PC-3 (cell line): ENCODE results near the gene PLCB4. TPM values are rescaled to one million over a fixed set of nuclear protein-coding genes. Genes with fewer than 3 reads are reported as not detected.

Experiments
- ATAC-seq: fragments of 200-7000 bp; cut with Tn5 transposase; 2 replicates; pipeline ENCODE4 v1.9.1; 2020; ENCODE audit warnings: mild to moderate bottlenecking, moderate library complexity
- BruUV-seq: library from RNA; stranded (reverse); fragments of 400-500 nt; replicated peaks from 2 replicates; lab custom pipeline; 2021; lab: Mats Ljungman, UMichigan
- CTCF ChIA-PET: fragments of 300-600 bp; sonication (Branson Sonifier 250); formaldehyde crosslinking; loops from one replicate; lab custom pipeline; 2022; ENCODE audit warnings: antibody characterized with exemption; lab: Charles Lee
- POLR2A ChIA-PET: fragments of 300-600 bp; sonication (Branson Sonifier 250); formaldehyde crosslinking; loops from one replicate; lab custom pipeline; 2022; ENCODE audit warnings: antibody characterized with exemption; ENCODE audit not compliant: unreplicated experiment; lab: Charles Lee
- DNase-seq: peaks from one replicate; pipeline ENCODE4 v3.0.0-alpha.2; 2015
- H2AFZ ChIP-seq: fragments of 300-600 bp; sonication (generic); 2 replicates; pipeline ENCODE4 v1.6.0; 2016; ENCODE audit warnings: antibody characterized with exemption, low read length
- H3F3A ChIP-seq: fragments of 300-600 bp; sonication (generic); one replicate; pipeline ENCODE4 v1.6.0; 2017; ENCODE audit warnings: antibody characterized with exemption, low read length, control low read depth, mild to moderate bottlenecking; ENCODE audit not compliant: unreplicated experiment
- H3K27ac ChIP-seq: fragments of 300-600 bp; sonication (generic); 2 replicates; pipeline ENCODE4 v1.5.1; 2016; ENCODE audit warnings: mild to moderate bottlenecking, low read length
- H3K27me3 ChIP-seq: fragments of 300-600 bp; sonication (generic); 2 replicates; pipeline ENCODE4 v1.6.1; 2016; ENCODE audit warnings: low read length, mixed read lengths
- H3K36me3 ChIP-seq: fragments of 300-600 bp; sonication (generic); 2 replicates; pipeline ENCODE4 v1.6.1; 2016; ENCODE audit warnings: low read depth, mixed run types, low read length, mixed read lengths
- H3K4me1 ChIP-seq: fragments of 300-600 bp; sonication (generic); 2 replicates; pipeline ENCODE4 v1.5.1; 2016; ENCODE audit warnings: low read length; ENCODE audit not compliant: insufficient read depth
- H3K4me2 ChIP-seq: fragments of 300-600 bp; sonication (generic); 2 replicates; pipeline ENCODE4 v1.6.0; 2016; ENCODE audit warnings: low read length
- H3K4me3 ChIP-seq: fragments of 300-600 bp; sonication (generic); 2 replicates; pipeline ENCODE4 v1.5.1; 2016; ENCODE audit warnings: mild to moderate bottlenecking, low read length, mixed read lengths
- H3K79me2 ChIP-seq: fragments of 300-600 bp; sonication (generic); 2 replicates; pipeline ENCODE4 v1.6.1; 2017; ENCODE audit warnings: low read length, mixed read lengths
- H3K9ac ChIP-seq: fragments of 300-600 bp; sonication (generic); 2 replicates; pipeline ENCODE4 v1.6.0; 2016; ENCODE audit warnings: mild to moderate bottlenecking, low read length
- H3K9me2 ChIP-seq: fragments of 300-600 bp; sonication (generic); replicated peaks from 2 replicates; pipeline ENCODE4 v1.6.1; 2016; ENCODE audit warnings: mixed run types, low read length, mixed read lengths
- H3K9me3 ChIP-seq: fragments of 300-600 bp; sonication (generic); 2 replicates; pipeline ENCODE4 v1.6.1; 2016; ENCODE audit warnings: low read length, mixed read lengths
- H4K20me1 ChIP-seq: fragments of 300-600 bp; sonication (generic); 2 replicates; pipeline ENCODE4 v1.6.1; 2016; ENCODE audit warnings: low read length, mixed read lengths
- EZH2 ChIP-seq: fragments of 300-600 bp; sonication (generic); IDR thresholded peaks from one replicate; pipeline ENCODE4 v1.6.1; 2017; ENCODE audit warnings: antibody characterized with exemption, mild to moderate bottlenecking, low read length; ENCODE audit not compliant: unreplicated experiment
- EZH2phosphoT487 ChIP-seq: fragments of 300-600 bp; sonication (generic); IDR thresholded peaks from 2 replicates; pipeline ENCODE4 v1.6.1; 2018; ENCODE audit warnings: mild to moderate bottlenecking, antibody characterized with exemption, low read length, borderline replicate concordance
- intact Hi-C: fragments of 100-400 bp; cut with micrococcal nuclease; formaldehyde crosslinking; loops from 2 replicates; pipeline ENCODE4 v1.9.0; 2023
- total RNA-seq: library from RNA; depleted of rRNA; stranded (reverse); fragments of >200 nt; gene quantifications from 2 replicates; pipeline ENCODE4 v1.2.3, GENCODE V29; 2014
- TF ChIP-seq, protein P1 (sequence below): fragments of 300-600 bp; sonication (generic); conservative IDR thresholded peaks from 2 replicates; pipeline ENCODE4 v1.5.1; 2017; ENCODE audit warnings: antibody characterized with exemption, low read depth, mild to moderate bottlenecking, low read length

Gene PLCB4
- total RNA-seq, 1 experiment from 2014 or later: 25.4 TPM

DNA sequence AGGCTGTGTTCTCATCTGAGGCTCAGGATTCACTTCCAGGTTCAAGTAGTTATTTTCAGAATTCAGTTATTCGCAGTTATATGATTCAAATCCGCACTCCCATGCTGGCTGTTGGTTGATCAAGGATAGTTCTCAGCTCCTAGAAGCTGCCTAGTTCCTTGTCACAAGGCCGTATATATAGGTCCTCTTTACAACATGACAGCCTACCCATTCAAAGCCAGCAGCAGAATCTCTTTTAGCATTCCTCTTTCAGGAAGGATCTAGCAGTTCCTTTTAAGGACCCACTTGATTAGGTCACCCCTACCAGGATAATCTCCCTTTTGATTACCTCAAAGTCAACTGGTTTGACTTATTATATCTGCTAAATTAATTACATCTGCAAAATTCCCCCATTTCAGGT, 421.7 kb downstream of the PLCB4 start:
- ATAC-seq: no peak
- CTCF ChIA-PET: no interaction called here

DNA sequence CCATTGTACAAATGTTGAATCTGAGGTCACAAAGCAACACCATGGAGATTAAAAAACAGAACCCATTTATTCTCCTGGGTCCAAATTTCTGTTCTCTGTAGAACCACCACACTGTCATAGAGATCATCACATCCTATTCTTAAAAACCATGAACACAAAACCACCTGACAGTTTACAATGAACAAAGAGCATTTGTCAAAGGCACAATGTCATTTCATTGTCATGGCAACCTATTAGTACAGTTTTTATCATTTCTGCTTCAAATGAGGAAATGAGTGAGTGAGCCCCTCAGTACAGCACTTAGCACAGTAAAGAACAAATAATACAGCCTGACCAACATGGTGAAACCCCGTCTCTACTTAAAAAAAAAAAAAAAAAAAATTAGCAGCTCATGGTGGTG, 422.4 kb downstream of the PLCB4 start:
- Histone ChIP-seq H3K27ac (peak overlapping the region; percentile 28; the same call in 1 of the 2 replicates), H4K20me1 (no peaks in the 10 kb centered on the region), H3K9me2 (no peaks in the 10 kb centered on the region), H3K4me3 (no peak overlapping the region), H3K9ac (no peak overlapping the region), H3K79me2 (no peaks in the 10 kb centered on the region), H3K4me2 (0 out of 2 replicates have a peak overlapping the region, but pooled peaks have one; percentile 12), H3K36me3 (no peaks in the 10 kb centered on the region), H3K9me3 (no peaks in the 10 kb centered on the region), H2AFZ (no peak overlapping the region), H3K4me1 (peaks cover 26% of the 10 kb centered on the region), H3F3A (no peaks in the 10 kb centered on the region), H3K27me3 (no peaks in the 10 kb centered on the region)
- CTCF ChIA-PET: no interaction called here
- POLR2A ChIA-PET: no interaction called here
- DNase-seq (no peak), ATAC-seq (no peak; the same call in 1 of the 2 replicates)
- no peak for TF ChIP-seq EZH2
- TF ChIP-seq, protein P1, sequence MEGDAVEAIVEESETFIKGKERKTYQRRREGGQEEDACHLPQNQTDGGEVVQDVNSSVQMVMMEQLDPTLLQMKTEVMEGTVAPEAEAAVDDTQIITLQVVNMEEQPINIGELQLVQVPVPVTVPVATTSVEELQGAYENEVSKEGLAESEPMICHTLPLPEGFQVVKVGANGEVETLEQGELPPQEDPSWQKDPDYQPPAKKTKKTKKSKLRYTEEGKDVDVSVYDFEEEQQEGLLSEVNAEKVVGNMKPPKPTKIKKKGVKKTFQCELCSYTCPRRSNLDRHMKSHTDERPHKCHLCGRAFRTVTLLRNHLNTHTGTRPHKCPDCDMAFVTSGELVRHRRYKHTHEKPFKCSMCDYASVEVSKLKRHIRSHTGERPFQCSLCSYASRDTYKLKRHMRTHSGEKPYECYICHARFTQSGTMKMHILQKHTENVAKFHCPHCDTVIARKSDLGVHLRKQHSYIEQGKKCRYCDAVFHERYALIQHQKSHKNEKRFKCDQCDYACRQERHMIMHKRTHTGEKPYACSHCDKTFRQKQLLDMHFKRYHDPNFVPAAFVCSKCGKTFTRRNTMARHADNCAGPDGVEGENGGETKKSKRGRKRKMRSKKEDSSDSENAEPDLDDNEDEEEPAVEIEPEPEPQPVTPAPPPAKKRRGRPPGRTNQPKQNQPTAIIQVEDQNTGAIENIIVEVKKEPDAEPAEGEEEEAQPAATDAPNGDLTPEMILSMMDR: no peak
- TF ChIP-seq EZH2phosphoT487: no peak
- no TSS peak for BruUV-seq
- intact Hi-C loops: no loop called here

More for the DNA sequence above, 421.7 kb downstream of the PLCB4 start:
- Histone ChIP-seq H2AFZ (no peak overlapping the region), H3K9me2 (no peaks in the 10 kb centered on the region), H3F3A (no peaks in the 10 kb centered on the region), H4K20me1 (no peaks in the 10 kb centered on the region), H3K27ac (no peak overlapping the region), H3K4me2 (no peak overlapping the region), H3K4me3 (no peak overlapping the region), H3K4me1 (peaks cover 33% of the 10 kb centered on the region), H3K9ac (no peak overlapping the region), H3K36me3 (no peaks in the 10 kb centered on the region), H3K27me3 (no peaks in the 10 kb centered on the region), H3K9me3 (no peaks in the 10 kb centered on the region), H3K79me2 (no peaks in the 10 kb centered on the region)
- POLR2A ChIA-PET: no interaction called here
- BruUV-seq: no TSS peak
- intact Hi-C loops: no loop called here
- DNase-seq: no peak
- TF ChIP-seq, protein P1: no peak
- TF ChIP-seq EZH2phosphoT487 (no peak), EZH2 (no peak)

DNA sequence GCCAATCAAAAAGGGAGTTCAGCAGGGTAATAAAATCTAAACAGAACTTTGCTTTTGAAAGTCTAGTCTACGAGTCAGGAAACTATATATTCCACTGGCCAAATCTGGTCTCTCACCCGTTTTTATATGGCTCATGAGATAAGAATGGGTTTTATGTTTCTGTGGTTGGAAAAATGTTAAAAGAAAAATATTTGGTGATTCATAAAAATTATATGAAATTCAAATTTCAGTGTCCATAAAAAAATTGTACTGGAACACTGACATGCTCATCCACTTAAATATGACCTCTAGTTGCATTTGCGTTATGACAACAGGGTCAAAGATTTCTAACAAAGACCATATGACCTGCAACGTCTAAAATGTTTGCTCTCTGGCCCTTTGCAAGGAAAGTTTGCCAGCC, 423.2 kb downstream of the PLCB4 start:
- no peaks in the 10 kb centered on the region for H3K27me3 ChIP-seq
- H3K4me1 ChIP-seq: peaks cover 25% of the 10 kb centered on the region
- ChIA-PET POLR2A (no interaction called here), CTCF (no interaction called here)
- H3K4me2 ChIP-seq: peak overlapping the region; percentile 12; the same call in 1 of the 2 replicates
- TF ChIP-seq, protein P1: no peak
- no peak for TF ChIP-seq EZH2phosphoT487
- TF ChIP-seq EZH2: no peak
- no peak overlapping the region for H3K9ac ChIP-seq
- peak overlapping the region; percentile 28 for H3K27ac ChIP-seq
- no peaks in the 10 kb centered on the region for H3K9me2 ChIP-seq
- intact Hi-C loops: loop anchor here (1.0 kb wide), 1 partner anchor 98 kb away; no protein-coding TSS in a partner anchor
- H3K36me3 ChIP-seq: no peaks in the 10 kb centered on the region
- no peak overlapping the region for H3K4me3 ChIP-seq
- no TSS peak for BruUV-seq
- H3K79me2 ChIP-seq: no peaks in the 10 kb centered on the region
- H4K20me1 ChIP-seq: no peaks in the 10 kb centered on the region
- no peak overlapping the region for H2AFZ ChIP-seq
- H3K9me3 ChIP-seq: no peaks in the 10 kb centered on the region
- peak; percentile 89 for ATAC-seq
- peak; percentile 76 for DNase-seq
- no peaks in the 10 kb centered on the region for H3F3A ChIP-seq
